Mammary epithelial cell (primary cell): ENCODE measurements around the gene VIPAS39.

ENCODE experiments used
- EZH2 ChIP-seq: IDR thresholded peaks from 2 replicates; pipeline ENCODE4 v1.6.1; 2012; ENCODE audit warnings: low read length, inconsistent platforms, borderline replicate concordance
- TF ChIP-seq, protein P1 (sequence below), 2 donors: IDR thresholded peaks in 1 of 2; conservative IDR thresholded peaks in 1 of 2; 2 replicates each; pipeline ENCODE4 v1.5.1; 2011 to 2012; ENCODE audit warnings: inconsistent platforms in 2 of 2, low read length in 2 of 2, mild to moderate bottlenecking in 2 of 2, control low read depth in 1 of 2, low read depth in 1 of 2; ENCODE audit not compliant: insufficient read depth in 1 of 2; ENCODE audit errors: extremely low read depth in 1 of 2

DNA sequence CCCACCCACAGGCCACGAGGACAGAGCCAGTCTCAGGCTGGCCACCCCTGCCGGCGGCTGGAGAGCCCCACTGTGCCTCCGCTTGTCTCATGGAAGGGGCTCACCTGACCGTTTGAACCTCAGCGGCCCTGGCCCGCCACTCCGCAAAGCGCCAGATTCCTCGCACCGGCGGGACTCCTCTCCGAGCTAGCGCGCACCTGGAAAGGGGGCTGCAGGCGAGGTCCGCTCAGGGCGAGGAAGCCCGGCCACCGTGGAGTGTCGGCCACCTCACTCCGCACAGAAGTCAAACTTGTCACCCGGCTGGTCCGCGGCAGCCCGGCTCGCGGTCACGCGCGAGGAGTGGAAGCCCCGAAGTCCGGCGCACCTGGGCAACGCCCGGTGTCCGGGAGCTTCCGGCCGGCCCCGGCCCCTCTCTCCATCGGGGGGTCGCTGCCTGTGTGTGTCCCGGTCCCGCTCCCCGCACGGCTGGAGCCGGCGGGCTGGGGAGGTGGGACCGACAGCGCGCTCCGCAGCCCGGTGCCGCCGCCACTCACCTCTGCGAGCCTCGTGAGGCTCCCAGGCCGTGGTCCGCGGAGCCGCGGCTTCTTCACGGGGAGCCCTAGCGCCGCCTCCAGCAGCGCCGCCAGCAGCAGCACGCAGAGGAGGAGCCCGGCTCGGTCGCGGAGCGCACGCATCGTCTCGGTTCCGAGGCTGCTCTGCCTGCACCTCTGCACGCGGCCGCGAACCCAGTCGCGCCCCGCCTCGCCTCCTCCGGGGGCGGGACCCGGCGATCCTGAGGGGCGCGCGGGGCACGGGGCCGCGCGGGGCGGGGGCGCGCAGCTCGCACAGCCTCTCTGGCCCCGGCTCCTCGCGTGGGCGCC, 40.9 kb upstream of the VIPAS39 start, which contains the start of gene ISM2:
- TF ChIP-seq, protein P1, sequence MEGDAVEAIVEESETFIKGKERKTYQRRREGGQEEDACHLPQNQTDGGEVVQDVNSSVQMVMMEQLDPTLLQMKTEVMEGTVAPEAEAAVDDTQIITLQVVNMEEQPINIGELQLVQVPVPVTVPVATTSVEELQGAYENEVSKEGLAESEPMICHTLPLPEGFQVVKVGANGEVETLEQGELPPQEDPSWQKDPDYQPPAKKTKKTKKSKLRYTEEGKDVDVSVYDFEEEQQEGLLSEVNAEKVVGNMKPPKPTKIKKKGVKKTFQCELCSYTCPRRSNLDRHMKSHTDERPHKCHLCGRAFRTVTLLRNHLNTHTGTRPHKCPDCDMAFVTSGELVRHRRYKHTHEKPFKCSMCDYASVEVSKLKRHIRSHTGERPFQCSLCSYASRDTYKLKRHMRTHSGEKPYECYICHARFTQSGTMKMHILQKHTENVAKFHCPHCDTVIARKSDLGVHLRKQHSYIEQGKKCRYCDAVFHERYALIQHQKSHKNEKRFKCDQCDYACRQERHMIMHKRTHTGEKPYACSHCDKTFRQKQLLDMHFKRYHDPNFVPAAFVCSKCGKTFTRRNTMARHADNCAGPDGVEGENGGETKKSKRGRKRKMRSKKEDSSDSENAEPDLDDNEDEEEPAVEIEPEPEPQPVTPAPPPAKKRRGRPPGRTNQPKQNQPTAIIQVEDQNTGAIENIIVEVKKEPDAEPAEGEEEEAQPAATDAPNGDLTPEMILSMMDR (conservative IDR thresholded peaks at IDR 0.05 in 1 of 2, IDR thresholded peaks at IDR 0.05 in 1 of 2; ENCODE audit: extremely low read depth in 1 of 2, insufficient read depth in 1 of 2, low read depth in 1 of 2, low read length in 2 of 2): no peak
- no peak for TF ChIP-seq EZH2
